Articular chondrocyte of knee joint (primary cell): ENCODE measurements around the gene OPRD1. TPM values are rescaled to one million over a fixed set of nuclear protein-coding genes. Genes with fewer than 3 reads are reported as not detected.

Experiments used
- small RNA-seq: library from RNA; depleted of rRNA; stranded (forward); fragments of <200 nt; gene quantifications from one replicate; pipeline ENCODE3, GENCODE V24; 2012
- total RNA-seq: library from RNA; depleted of rRNA; stranded (reverse); fragments of >200 nt; gene quantifications from 2 replicates; pipeline ENCODE4 v1.2.3, GENCODE V29; 2012

The OPRD1 gene
- under 0.01 TPM in 1 of 2 replicates, not detected in the other for total RNA-seq

DNA sequence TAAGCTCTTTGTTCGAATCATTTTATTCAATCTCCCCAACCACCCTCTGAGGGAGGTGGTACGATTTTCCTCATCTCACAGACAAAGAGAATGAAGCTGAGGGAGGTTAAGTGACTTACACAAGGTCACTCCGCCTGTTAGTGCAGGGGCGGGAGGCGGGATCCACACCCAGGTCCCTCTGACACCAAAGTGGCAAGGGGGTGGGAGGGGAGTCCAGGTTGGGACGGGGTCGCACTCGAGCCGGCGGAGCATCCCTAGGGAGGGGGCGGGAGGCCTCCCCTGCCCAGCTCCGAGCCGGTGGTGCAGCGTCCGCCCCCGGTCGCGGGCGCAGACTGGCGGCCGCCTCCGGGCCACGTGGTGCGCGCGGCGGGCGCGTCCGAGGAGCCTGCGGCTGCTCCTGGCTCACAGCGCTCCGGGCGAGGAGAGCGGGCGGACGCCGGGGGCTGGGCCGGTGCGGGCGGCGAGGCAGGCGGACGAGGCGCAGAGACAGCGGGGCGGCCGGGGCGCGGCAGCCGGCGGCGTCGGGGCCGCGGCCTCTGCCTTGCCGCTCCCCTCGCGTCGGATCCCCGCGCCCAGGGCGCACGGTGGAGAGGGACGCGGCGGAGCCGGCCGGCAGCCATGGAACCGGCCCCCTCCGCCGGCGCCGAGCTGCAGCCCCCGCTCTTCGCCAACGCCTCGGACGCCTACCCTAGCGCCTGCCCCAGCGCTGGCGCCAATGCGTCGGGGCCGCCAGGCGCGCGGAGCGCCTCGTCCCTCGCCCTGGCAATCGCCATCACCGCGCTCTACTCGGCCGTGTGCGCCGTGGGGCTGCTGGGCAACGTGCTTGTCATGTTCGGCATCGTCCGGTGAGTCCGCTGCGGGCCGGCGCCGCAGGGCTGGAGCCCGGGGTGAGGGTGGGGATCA, at the start of gene OPRD1:
TSS of gene OPRD1 (plus strand) at position 405 of the 903 bp plus-strand sequence. CDS start at position 619, 214 bp downstream.

DNA sequence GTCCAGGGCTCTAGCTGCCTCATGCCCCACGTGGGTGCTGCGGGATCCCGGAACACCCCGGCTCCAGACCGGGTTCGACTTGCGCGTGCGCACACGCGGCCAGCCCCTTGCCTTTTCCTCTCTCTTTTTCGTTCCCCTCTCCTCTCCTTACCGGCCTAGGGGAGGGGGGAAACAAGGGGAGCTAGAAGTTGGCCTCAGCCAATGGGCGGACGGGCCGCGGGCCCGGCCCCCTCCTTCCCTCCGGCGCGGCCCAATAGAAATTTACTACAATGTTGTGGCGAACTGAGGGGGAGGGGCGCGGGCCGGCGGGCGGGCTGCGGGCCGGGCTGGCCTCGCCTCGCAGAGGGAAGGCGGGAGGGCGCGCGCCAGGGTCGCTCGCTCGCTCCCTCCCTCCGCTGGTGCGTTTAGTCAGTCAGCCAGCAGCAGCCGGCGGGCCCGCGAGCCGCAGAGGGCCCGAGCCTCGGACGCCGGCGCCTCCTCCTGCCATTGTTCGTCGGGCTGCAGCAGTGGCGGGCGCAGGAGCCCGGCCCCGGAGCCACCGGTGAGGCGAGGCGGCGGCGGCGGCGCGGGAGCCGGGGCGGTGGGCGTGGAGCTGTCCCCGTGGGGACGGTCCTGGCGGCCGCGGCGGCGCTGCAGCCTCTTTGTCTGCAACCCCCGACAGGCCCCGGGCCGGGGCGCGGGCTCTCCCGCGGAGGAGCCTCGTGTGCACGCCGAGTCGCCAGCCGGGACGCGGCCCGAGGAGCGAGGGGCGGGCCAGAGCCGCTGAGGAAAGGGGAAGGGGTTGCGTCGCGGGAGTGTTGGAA, 102.5 kb downstream of the OPRD1 start, which contains the start of gene EPB41:
TSS of gene EPB41 (plus strand) at position 342 of the 803 bp plus-strand sequence. CDS start 72,869 bp downstream, outside the sequence.

Small RNAs within 50 kb of the gene (small RNA-seq; reads per million reads assigned to genes)
- not detected for gene RF00019

Other genes starting within 250 kb of the OPRD1 start
- 10.1 and 12.4 TPM in 2 replicates for gene RAB42, start 219.9 kb upstream of the OPRD1 start, total RNA-seq
- 40.1 and 40.2 TPM in 2 replicates for gene TAF12, start 169.1 kb upstream of the OPRD1 start, total RNA-seq
- gene RNU11, start 163.6 kb upstream of the OPRD1 start, total RNA-seq = under 0.01 TPM in 1 of 2 replicates, not detected in the other
- gene GMEB1, start 143.4 kb upstream of the OPRD1 start, total RNA-seq = 9.0 and 9.3 TPM in 2 replicates
- gene YTHDF2, start 75.2 kb upstream of the OPRD1 start, total RNA-seq = 64.1 and 67.0 TPM in 2 replicates
- 6.4 and 11.6 TPM in 2 replicates for gene EPB41, start 102.4 kb downstream of the OPRD1 start, total RNA-seq